H1 (cell line): ENCODE data around the gene TGM3. TPM values are rescaled to one million over a fixed set of nuclear protein-coding genes. Genes with fewer than 3 reads are reported as not detected.
A peak's percentile ranks its signal among the peaks of the same experiment; 100 is the strongest.

ENCODE experiments used
- CTCF ChIA-PET: fragments of 300-600 bp; sonication (Branson Sonifier 250); formaldehyde crosslinking; loops from one replicate; lab custom pipeline; 2021; ENCODE audit not compliant: partially characterized antibody; lab: Charles Lee
- POLR2A ChIA-PET: fragments of 300-600 bp; sonication (Branson Sonifier 250); formaldehyde crosslinking; loops from one replicate; lab custom pipeline; 2021; ENCODE audit warnings: inconsistent platforms; ENCODE audit not compliant: partially characterized antibody; lab: Charles Lee
- DNase-seq, 2 experiments: peaks; one replicate each; pipeline versions ENCODE4 v3.0.0 to v3.0.0-alpha.2; 2010 to 2022; ENCODE audit warnings: low spot score in 2 of 2, low read depth in 1 of 2, mixed read lengths in 1 of 2
- FAIRE-seq: peaks from 2 replicates; lab custom pipeline; 2011; peaks lifted over from hg19 to GRCh38; lab: Jason Lieb, UNC
- H2AFZ ChIP-seq: 2 replicates; pipeline ENCODE4 v1.8.1; 2012; ENCODE audit warnings: low read length, inconsistent platforms
- H2AK5ac ChIP-seq: 2 replicates; pipeline ENCODE4 v1.6.1; 2013; ENCODE audit warnings: low read depth, low read length
- H2BK120ac ChIP-seq: replicated peaks from 2 replicates; pipeline ENCODE3; 2013; ENCODE audit warnings: low read depth, low read length, inconsistent platforms
- H2BK12ac ChIP-seq: 2 replicates; pipeline ENCODE4 v1.6.1; 2013; ENCODE audit warnings: low read depth, low read length
- H2BK15ac ChIP-seq: 2 replicates; pipeline ENCODE4 v1.6.1; 2013; ENCODE audit warnings: low read length
- H2BK20ac ChIP-seq: 2 replicates; pipeline ENCODE4 v1.6.1; 2013; ENCODE audit warnings: low read length
- H2BK5ac ChIP-seq: 2 replicates; pipeline ENCODE4 v1.6.1; 2013; ENCODE audit warnings: low read depth, low read length
- H3K14ac ChIP-seq: 2 replicates; pipeline ENCODE4 v1.6.1; 2013; ENCODE audit warnings: inconsistent platforms; ENCODE audit not compliant: insufficient read length
- H3K18ac ChIP-seq: 2 replicates; pipeline ENCODE4 v1.6.1; 2013; ENCODE audit warnings: low read length; ENCODE audit errors: extremely low read depth
- H3K23ac ChIP-seq: 2 replicates; pipeline ENCODE4 v1.6.1; 2013; ENCODE audit warnings: inconsistent platforms; ENCODE audit not compliant: insufficient read length
- H3K23me2 ChIP-seq: 2 replicates; pipeline ENCODE4 v1.6.1; 2013; ENCODE audit warnings: low read depth, low read length
- H3K27ac ChIP-seq: 2 replicates; pipeline ENCODE4 v1.6.1; 2011; ENCODE audit warnings: low read depth, low read length, inconsistent platforms
- H3K27me3 ChIP-seq, 4 experiments: replicated peaks in 1 of 4; 1 replicate in 1 of 4; 2 replicates in 3 of 4; pipeline versions ENCODE4 v1.6.1 to v1.8.1; 2011 to 2013; ENCODE audit warnings: low read length in 3 of 4, mild to moderate bottlenecking in 3 of 4, inconsistent platforms in 2 of 4, mixed read lengths in 2 of 4, moderate library complexity in 1 of 4; ENCODE audit not compliant: control insufficient read depth in 3 of 4, insufficient read depth in 3 of 4; ENCODE audit errors: extremely low read depth in 1 of 4
- H3K36me3 ChIP-seq, 4 experiments: 2 replicates each; pipeline versions ENCODE4 v1.6.1 to v1.8.1; 2011 to 2013; ENCODE audit warnings: mild to moderate bottlenecking in 4 of 4, low read length in 3 of 4, moderate library complexity in 2 of 4, control low read depth in 1 of 4, inconsistent platforms in 1 of 4; ENCODE audit not compliant: insufficient read depth in 4 of 4, control insufficient read depth in 2 of 4
- H3K4ac ChIP-seq: replicated peaks from 2 replicates; pipeline ENCODE3; 2013; ENCODE audit warnings: low read length, low read depth, mixed read lengths, inconsistent platforms; ENCODE audit not compliant: insufficient read length
- H3K4me1 ChIP-seq, 4 experiments: replicated peaks in 1 of 4; 1 replicate in 1 of 4; 2 replicates in 3 of 4; pipeline versions ENCODE4 v1.6.1 to v1.8.1; 2011 to 2013; ENCODE audit warnings: low read length in 3 of 4, inconsistent platforms in 2 of 4, mixed read lengths in 1 of 4; ENCODE audit not compliant: insufficient read depth in 4 of 4, control insufficient read depth in 3 of 4
- H3K4me2 ChIP-seq, 2 experiments: 2 replicates each; pipeline versions ENCODE4 v1.6.1 to v1.8.1; 2011 to 2013; ENCODE audit warnings: low read depth in 2 of 2, low read length in 2 of 2, control low read depth in 1 of 2, inconsistent platforms in 1 of 2, mild to moderate bottlenecking in 1 of 2; ENCODE audit not compliant: insufficient read depth in 1 of 2
- H3K4me3 ChIP-seq, 4 experiments: fragments of 200-600, 300-600 bp in 1 of 4; sonication (generic), shearing (Covaris generic), sonication (Bioruptor Twin) in 1 of 4; 2 replicates each; pipeline versions ENCODE4 v1.5.1 to v1.8.1; 2011 to 2016; ENCODE audit warnings: low read length in 4 of 4, low read depth in 3 of 4, control low read depth in 2 of 4, inconsistent platforms in 2 of 4, mild to moderate bottlenecking in 2 of 4, mixed read lengths in 1 of 4, moderate library complexity in 1 of 4; ENCODE audit not compliant: insufficient read depth in 2 of 4; ENCODE audit errors: extremely low read depth in 1 of 4
- H3K56ac ChIP-seq: replicated peaks from 2 replicates; pipeline ENCODE3; 2013; ENCODE audit warnings: low read depth, mild to moderate bottlenecking, mixed read lengths, low read length, inconsistent platforms; ENCODE audit not compliant: insufficient read length
- H3K79me1 ChIP-seq: 2 replicates; pipeline ENCODE4 v1.6.1; 2013; ENCODE audit warnings: low read depth, low read length, control low read depth
- H3K79me2 ChIP-seq, 2 experiments: 2 replicates each; pipeline versions ENCODE4 v1.6.1 to v1.8.1; 2012 to 2013; ENCODE audit warnings: low read length in 2 of 2, mild to moderate bottlenecking in 2 of 2, inconsistent platforms in 1 of 2; ENCODE audit not compliant: insufficient read depth in 2 of 2, control insufficient read depth in 1 of 2
- H3K9ac ChIP-seq, 4 experiments: replicated peaks in 1 of 4; 1 replicate in 1 of 4; 2 replicates in 3 of 4; pipeline versions ENCODE4 v1.6.1 to v1.8.1; 2011 to 2013; ENCODE audit warnings: low read depth in 3 of 4, low read length in 3 of 4, control low read depth in 2 of 4, mild to moderate bottlenecking in 2 of 4, moderate library complexity in 2 of 4, inconsistent platforms in 1 of 4; ENCODE audit errors: extremely low read depth in 1 of 4
- H3K9me3 ChIP-seq, 2 experiments: 2 replicates each; pipeline versions ENCODE4 v1.6.1 to v1.8.1; 2012 to 2013; ENCODE audit warnings: mild to moderate bottlenecking in 2 of 2, moderate library complexity in 2 of 2, control low read depth in 1 of 2, inconsistent platforms in 1 of 2, low read depth in 1 of 2, low read length in 1 of 2, mixed read lengths in 1 of 2; ENCODE audit not compliant: insufficient read depth in 2 of 2
- H4K20me1 ChIP-seq, 2 experiments: replicated peaks in 1 of 2; 2 replicates each; pipeline versions ENCODE3 to v1.8.1; 2011 to 2013; ENCODE audit warnings: inconsistent platforms in 2 of 2, low read length in 2 of 2, mild to moderate bottlenecking in 1 of 2; ENCODE audit not compliant: insufficient read depth in 2 of 2, control insufficient read depth in 1 of 2
- H4K5ac ChIP-seq: 2 replicates; pipeline ENCODE4 v1.6.1; 2013; ENCODE audit warnings: low read length, low read depth, mixed read lengths, inconsistent platforms; ENCODE audit not compliant: insufficient read length
- H4K8ac ChIP-seq: 2 replicates; pipeline ENCODE4 v1.8.0; 2013; ENCODE audit warnings: mild to moderate bottlenecking, moderate library complexity, low read length, inconsistent platforms; ENCODE audit not compliant: insufficient read depth; ENCODE audit errors: extremely low read depth
- H4K91ac ChIP-seq: replicated peaks from 2 replicates; pipeline ENCODE3; 2013; ENCODE audit warnings: low read length, mixed read lengths, inconsistent platforms; ENCODE audit not compliant: insufficient read length
- SRF ChIP-seq: IDR thresholded peaks from 2 replicates; pipeline ENCODE4 v1.6.1; 2011; ENCODE audit warnings: mild to moderate bottlenecking, low read depth, low read length, moderate library complexity
- TEAD4 ChIP-seq: IDR thresholded peaks from 2 replicates; pipeline ENCODE4 v1.6.1; 2012; ENCODE audit warnings: low read depth, low read length, inconsistent platforms, mixed read lengths
- WGBS, 2 experiments: shearing (Covaris generic) in 1 of 2; methylation state at CpG; one replicate each; pipeline versions ENCODE4 v1.1.6 to v1.1.7; 2013 to 2015; ENCODE audit warnings: low lambda C conversion rate in 2 of 2, mixed read lengths in 2 of 2, inconsistent platforms in 1 of 2, low coverage in 1 of 2, missing lambda C conversion rate in 1 of 2; ENCODE audit not compliant: insufficient replicate concordance in 2 of 2, insufficient coverage in 1 of 2, insufficient read length in 1 of 2; ENCODE audit errors: extremely low coverage in 1 of 2, missing lambda C conversion rate in 1 of 2; 5-methylcytosine and 5-hydroxymethylcytosine counted together
- polyA plus RNA-seq, 7 experiments: library from polyadenylated mRNA; depleted of rRNA in 3 of 7; stranded (reverse) in 5 of 7; unstranded in 2 of 7; fragments of >200 nt in 5 of 7; fragments of 200-250 nt in 2 of 7; gene quantifications; 1 replicate in 5 of 7; 2 replicates in 1 of 7; 4 replicates in 1 of 7; pipeline versions ENCODE4 v1.2.1 to v1.2.3, GENCODE V29; 2011 to 2013; ENCODE audit warnings: missing spikeins in 2 of 7, mixed read lengths in 2 of 7
- total RNA-seq: library from RNA; stranded (reverse); fragmentation: NEBNext Ultra II Directional; extraction: Animal tissue kit (Norgen Biotek cat#: 25700); gene quantifications from 2 replicates; pipeline ENCODE4 v1.2.1, GENCODE V29; 2021

The TGM3 gene
- total and polyA plus RNA-seq, 2 of the 8 experiments (the other 6 are each of a cell fraction or from before 2014, with no cell fraction given) = 0.12 TPM; not detected in 1

- peak; percentile 68 for FAIRE-seq
Observed at GRCh38 chr20:2297357-2297728, 1.5 kb downstream of the TGM3 start.

More at GRCh38 chr20:2297357-2297728, 1.5 kb downstream of the TGM3 start:
- no peaks in the 10 kb centered on the region for H3K23me2 ChIP-seq
- H2BK12ac ChIP-seq = peak overlapping the region; percentile 86; the same call in 1 of the 2 replicates
- TF ChIP-seq SRF (no peak), TEAD4 (peak; percentile 94)
- H3K4me1 ChIP-seq = peaks cover 7 to 16% (median 9%) of the 10 kb centered on the region in 4 experiments
- H3K79me1 ChIP-seq = no peaks in the 10 kb centered on the region
- DNase-seq = no peak
- no peak overlapping the region; a peak in 2 of 4 replicates for H3K4me2 ChIP-seq
- no peak overlapping the region for H4K91ac ChIP-seq
- no peak overlapping the region for H3K23ac ChIP-seq
- peak overlapping the region; percentile 68; the same call in 1 of the 2 replicates for H3K18ac ChIP-seq
- no peak overlapping the region for H3K27ac ChIP-seq
- H3K79me2 ChIP-seq = no peaks in the 10 kb centered on the region
- H3K14ac ChIP-seq = no peak overlapping the region
- H3K56ac ChIP-seq = no peak overlapping the region
- H2BK120ac ChIP-seq = no peak overlapping the region
- no peak overlapping the region for H3K9ac ChIP-seq
- H2AFZ ChIP-seq = no peak overlapping the region; the same call in 1 of the 2 replicates
- no peaks in the 10 kb centered on the region for H3K9me3 ChIP-seq
- H3K4me3 ChIP-seq = no peak overlapping the region
- no peaks in the 10 kb centered on the region for H4K20me1 ChIP-seq
- H2BK5ac ChIP-seq = no peak overlapping the region
- CTCF ChIA-PET = interaction anchor here (1.0 to 2.1 kb wide), 8 partner anchors 9 to 155 kb away, joined by 3 to 6 read pairs (median 4); no protein-coding TSS in a partner anchor
- no peaks in the 10 kb centered on the region for H3K36me3 ChIP-seq
- H3K27me3 ChIP-seq = no peaks in the 10 kb centered on the region; a peak in 1 of 7 replicates
- POLR2A ChIA-PET = interaction anchor here (0.9 kb wide), 1 partner anchor 14 kb away, joined by 3 read pairs; no protein-coding TSS in a partner anchor
- no peak overlapping the region for H2AK5ac ChIP-seq
- no peak overlapping the region for H4K8ac ChIP-seq
- no peak overlapping the region for H3K4ac ChIP-seq
- no peak overlapping the region for H2BK20ac ChIP-seq
- WGBS, 2 experiments = 60% methylated on average over 7 of the region's 7 CpGs; no CpG with 5 or more reads in 1 of the 2 experiments
- no peak overlapping the region for H2BK15ac ChIP-seq
- no peak overlapping the region for H4K5ac ChIP-seq
